ENCODE results near the gene FBXO42.
"Not testable (repeated sequence)": the region's sequence is repeated elsewhere in the genome, so short reads cannot be mapped to it uniquely, and the experiment has no call there.

The FBXO42 gene

DNA sequence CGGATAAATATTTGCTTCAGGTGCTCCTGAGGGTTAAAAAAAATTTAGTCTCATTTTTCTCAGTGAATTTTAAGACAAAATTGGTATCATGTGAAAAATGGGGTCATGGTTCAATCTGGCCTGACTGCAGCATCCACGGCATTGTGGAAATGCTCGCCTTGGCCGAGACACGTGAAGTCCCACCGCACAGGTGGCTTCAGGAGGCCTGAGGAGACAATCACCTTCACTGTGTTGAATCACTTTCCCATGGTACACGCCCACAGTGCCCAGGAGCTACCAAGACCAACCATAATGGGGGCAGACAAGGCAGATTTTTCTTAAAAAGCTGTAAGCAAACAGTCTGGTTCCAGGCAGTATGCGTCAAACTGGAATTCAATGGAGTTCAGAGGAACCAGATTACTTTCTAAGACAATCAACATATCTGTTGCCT, 104.3 kb downstream of the FBXO42 start:
- no peak overlapping the region for H3K4me3 ChIP-seq (ENCODE audit: low read depth, low read length)
- H3K4me1 ChIP-seq (ENCODE audit: control insufficient read depth, insufficient read depth, low read length, unreplicated experiment): peaks cover 30% of the 10 kb centered on the region
- H3K79me2 ChIP-seq (ENCODE audit: control insufficient read depth, insufficient read depth, low read length, unreplicated experiment): no peaks in the 10 kb centered on the region
- H2AFZ ChIP-seq (ENCODE audit: low read length, unreplicated experiment): no peak overlapping the region
- no peaks in the 10 kb centered on the region for H3K27me3 ChIP-seq (ENCODE audit: insufficient read depth, low read length)
- H3K27ac ChIP-seq (ENCODE audit: low read depth, low read length): peak overlapping the region; percentile 62
- H3K36me3 ChIP-seq (ENCODE audit: insufficient read depth, low read length): peaks cover 4% of the 10 kb centered on the region; the same call in 1 of the 2 replicates

DNA sequence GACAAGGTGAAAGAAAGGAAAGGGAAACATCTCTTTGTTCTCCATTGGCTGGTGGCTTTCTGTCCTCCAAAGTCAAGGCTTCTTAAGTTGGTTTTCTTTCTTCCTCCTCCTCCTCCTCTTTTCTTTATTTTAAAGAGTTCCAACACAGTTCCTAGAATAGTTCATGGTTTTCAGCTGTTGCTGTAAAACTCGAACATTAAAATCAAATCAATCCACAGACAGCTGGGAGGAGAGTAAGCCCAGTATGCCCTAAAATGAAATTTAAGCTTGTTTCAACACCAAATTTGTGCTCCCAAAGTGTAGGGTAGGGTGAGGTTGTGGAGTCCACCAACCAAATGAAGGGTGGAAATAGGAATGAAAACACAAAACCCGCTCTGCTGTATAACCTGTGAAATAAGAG, 104.8 kb downstream of the FBXO42 start:
- no peak overlapping the region for H2AFZ ChIP-seq (ENCODE audit: low read length, unreplicated experiment)
- no peak overlapping the region for H3K27ac ChIP-seq (ENCODE audit: low read depth, low read length)
- H3K79me2 ChIP-seq (ENCODE audit: control insufficient read depth, insufficient read depth, low read length, unreplicated experiment): no peaks in the 10 kb centered on the region
- no peaks in the 10 kb centered on the region for H3K27me3 ChIP-seq (ENCODE audit: insufficient read depth, low read length)
- H3K4me3 ChIP-seq (ENCODE audit: low read depth, low read length): no peak overlapping the region
- H3K36me3 ChIP-seq (ENCODE audit: insufficient read depth, low read length): peaks cover 4% of the 10 kb centered on the region; the same call in 1 of the 2 replicates
- H3K4me1 ChIP-seq (ENCODE audit: control insufficient read depth, insufficient read depth, low read length, unreplicated experiment): peaks cover 30% of the 10 kb centered on the region

DNA sequence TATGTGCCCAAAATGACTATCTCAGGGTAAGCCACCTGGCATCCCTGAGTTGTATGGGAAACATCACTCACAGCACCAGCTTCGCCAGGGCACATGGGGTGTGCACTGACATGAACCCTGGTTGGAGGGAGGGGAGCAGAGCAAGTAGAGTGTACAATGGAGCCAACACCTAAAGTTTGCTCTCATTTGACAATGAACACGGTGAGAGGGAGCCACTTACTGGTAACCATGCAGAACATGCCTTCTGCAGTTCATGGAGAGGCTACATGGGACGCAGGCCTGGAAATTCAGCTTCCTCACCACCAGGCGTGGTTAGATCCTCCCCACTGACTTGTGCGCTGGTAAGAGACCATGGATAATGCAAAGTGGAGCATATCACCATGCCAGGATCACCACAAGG, 105.3 kb downstream of the FBXO42 start:
- Histone ChIP-seq H3K27me3 (ENCODE audit: insufficient read depth, low read length) (no peaks in the 10 kb centered on the region), H2AFZ (ENCODE audit: low read length, unreplicated experiment) (no peak overlapping the region), H3K4me1 (ENCODE audit: control insufficient read depth, insufficient read depth, low read length, unreplicated experiment) (peaks cover 30% of the 10 kb centered on the region), H3K79me2 (ENCODE audit: control insufficient read depth, insufficient read depth, low read length, unreplicated experiment) (no peaks in the 10 kb centered on the region), H3K4me3 (ENCODE audit: low read depth, low read length) (no peak overlapping the region), H3K36me3 (ENCODE audit: insufficient read depth, low read length) (peaks cover 4% of the 10 kb centered on the region; the same call in 1 of the 2 replicates), H3K27ac (ENCODE audit: low read depth, low read length) (no peak overlapping the region)

DNA sequence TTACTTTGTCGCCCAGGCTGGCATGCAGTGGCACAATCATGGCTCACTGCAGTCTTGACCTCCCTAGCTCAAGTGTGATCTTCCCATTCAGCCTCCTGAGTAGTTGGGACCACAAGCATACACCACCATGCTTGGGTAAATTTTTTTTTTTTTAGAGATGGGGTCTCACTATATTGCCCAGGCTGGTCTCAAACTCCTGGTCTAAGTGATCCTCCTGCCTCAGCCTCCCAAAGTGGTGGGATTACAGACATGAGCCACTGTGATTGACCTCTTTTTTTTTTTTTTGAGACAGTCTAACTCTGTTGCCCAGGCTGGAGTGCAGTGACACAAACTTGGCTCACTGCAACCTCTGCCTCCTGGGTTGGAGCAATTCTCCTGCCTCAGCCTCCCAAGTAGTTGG, 106.0 kb downstream of the FBXO42 start:
- not testable (repeated sequence) for H3K79me2 ChIP-seq (ENCODE audit: control insufficient read depth, insufficient read depth, low read length, unreplicated experiment); H3K36me3 ChIP-seq (ENCODE audit: insufficient read depth, low read length); H2AFZ ChIP-seq (ENCODE audit: low read length, unreplicated experiment); H3K27me3 ChIP-seq (ENCODE audit: insufficient read depth, low read length); H3K4me3 ChIP-seq (ENCODE audit: low read depth, low read length); H3K27ac ChIP-seq (ENCODE audit: low read depth, low read length)
- H3K4me1 ChIP-seq (ENCODE audit: control insufficient read depth, insufficient read depth, low read length, unreplicated experiment): peaks cover 30% of the 10 kb centered on the region

DNA sequence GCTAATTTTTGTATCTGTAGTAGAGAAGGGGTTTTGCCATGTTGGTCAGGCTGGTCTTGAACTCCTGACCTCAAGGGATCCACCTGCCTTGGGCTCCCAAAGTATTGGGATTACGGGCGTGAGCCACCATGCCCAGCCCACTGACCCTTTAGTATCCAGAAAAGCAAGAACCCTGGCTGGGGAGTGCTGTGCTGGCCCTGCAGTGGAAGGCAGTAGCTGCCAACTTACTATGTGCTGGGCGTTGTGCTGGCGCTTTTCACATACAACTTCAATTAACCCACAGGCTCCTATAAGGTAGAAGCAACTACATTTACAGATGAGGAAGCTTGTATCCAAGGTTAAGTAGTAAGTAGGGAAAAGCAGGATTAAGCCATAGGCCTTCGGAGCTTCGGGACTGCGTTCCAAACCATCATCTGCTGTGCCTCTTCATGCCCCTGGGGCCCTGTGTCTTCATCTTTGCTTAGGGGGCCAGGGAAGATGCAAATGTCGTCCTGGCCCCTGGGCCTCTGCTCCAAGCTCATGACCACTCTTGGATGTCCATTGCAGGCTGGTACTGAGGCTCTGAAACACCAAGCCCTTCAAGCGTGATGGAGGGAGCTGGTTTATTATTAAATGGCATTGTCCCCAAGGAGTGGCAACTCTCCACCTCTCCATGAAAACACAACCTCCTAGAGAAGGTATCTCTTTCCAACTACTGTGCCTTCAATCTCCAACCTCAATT, 106.6 kb downstream of the FBXO42 start:
- H2AFZ ChIP-seq (ENCODE audit: low read length, unreplicated experiment): no peak overlapping the region
- H3K4me1 ChIP-seq (ENCODE audit: control insufficient read depth, insufficient read depth, low read length, unreplicated experiment): peaks cover 27% of the 10 kb centered on the region
- H3K36me3 ChIP-seq (ENCODE audit: insufficient read depth, low read length): peaks cover 4% of the 10 kb centered on the region; the same call in 1 of the 2 replicates
- no peaks in the 10 kb centered on the region for H3K79me2 ChIP-seq (ENCODE audit: control insufficient read depth, insufficient read depth, low read length, unreplicated experiment)
- H3K27me3 ChIP-seq (ENCODE audit: insufficient read depth, low read length): no peaks in the 10 kb centered on the region
- no peak overlapping the region for H3K27ac ChIP-seq (ENCODE audit: low read depth, low read length)
- no peak overlapping the region for H3K4me3 ChIP-seq (ENCODE audit: low read depth, low read length)

DNA sequence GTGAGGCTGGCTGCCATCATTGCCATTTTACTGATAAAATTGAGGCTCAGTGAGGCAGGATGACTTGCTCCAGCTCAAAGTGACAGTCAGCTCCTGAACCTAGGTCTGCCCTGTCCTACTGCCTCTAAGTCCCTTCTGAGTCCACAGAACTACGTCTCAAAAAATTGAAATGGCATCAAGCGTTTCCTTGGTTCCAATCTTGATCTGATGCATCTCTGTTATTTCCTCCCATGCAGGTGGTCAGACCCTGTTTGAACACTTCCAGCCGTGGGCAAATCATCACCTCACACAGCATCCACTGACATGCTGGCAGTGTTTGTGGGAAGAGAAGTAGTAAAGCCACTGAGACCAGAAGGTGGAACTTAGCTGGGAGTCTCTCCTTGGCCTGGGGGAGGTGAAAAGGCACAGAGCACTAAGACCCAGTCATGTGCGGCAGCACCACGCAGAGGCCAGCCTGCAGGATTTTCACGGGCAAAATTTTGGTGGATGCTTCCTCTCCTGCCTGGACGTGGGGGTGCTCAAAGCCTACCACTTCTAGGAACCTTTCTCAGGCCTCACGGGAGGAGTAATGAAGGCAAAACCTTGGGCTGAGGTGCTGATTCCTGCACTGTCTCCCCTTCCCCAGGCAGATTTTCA, 107.5 kb downstream of the FBXO42 start:
- Histone ChIP-seq H3K36me3 (ENCODE audit: insufficient read depth, low read length) (peaks cover 4% of the 10 kb centered on the region; the same call in 1 of the 2 replicates), H3K27ac (ENCODE audit: low read depth, low read length) (no peak overlapping the region), H3K4me1 (ENCODE audit: control insufficient read depth, insufficient read depth, low read length, unreplicated experiment) (peaks cover 18% of the 10 kb centered on the region), H3K79me2 (ENCODE audit: control insufficient read depth, insufficient read depth, low read length, unreplicated experiment) (no peaks in the 10 kb centered on the region), H3K27me3 (ENCODE audit: insufficient read depth, low read length) (no peaks in the 10 kb centered on the region), H2AFZ (ENCODE audit: low read length, unreplicated experiment) (no peak overlapping the region), H3K4me3 (ENCODE audit: low read depth, low read length) (no peak overlapping the region)

DNA sequence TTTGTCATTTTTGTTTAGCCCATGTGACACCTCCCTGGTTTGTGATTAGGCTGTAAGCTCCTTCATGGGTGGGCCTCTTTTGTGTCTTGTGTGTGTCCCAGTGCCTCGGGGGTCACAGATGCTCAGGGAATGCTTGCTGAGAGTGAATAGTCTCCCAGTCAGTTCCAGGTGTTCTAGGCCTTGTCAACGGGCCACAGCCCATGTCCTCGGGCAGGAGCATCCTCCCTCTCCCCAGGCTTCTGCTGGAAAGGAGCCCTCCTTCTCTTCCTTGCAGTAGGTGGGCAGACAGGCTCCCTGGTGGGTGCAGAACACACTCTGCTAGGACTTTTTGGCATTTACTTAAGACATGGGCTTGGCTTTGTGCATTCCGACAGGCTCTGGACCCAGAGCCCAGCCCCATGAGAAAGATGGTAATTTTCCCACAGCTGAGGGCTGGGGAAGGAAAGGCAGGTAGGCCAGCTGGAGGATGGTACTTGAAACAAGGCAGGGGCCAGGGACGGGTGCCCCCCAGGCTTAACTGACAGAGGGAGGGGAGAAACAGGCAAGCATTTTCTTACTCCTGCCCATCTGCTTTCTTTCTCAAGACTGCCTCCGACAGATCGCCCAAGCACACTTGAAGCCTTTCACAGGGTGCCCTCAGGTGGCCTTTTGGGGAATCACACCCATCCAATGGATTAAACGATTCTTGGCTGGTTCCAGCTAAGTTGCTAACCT, 108.2 kb downstream of the FBXO42 start:
- Histone ChIP-seq H3K27ac (ENCODE audit: low read depth, low read length) (no peak overlapping the region), H2AFZ (ENCODE audit: low read length, unreplicated experiment) (no peak overlapping the region), H3K79me2 (ENCODE audit: control insufficient read depth, insufficient read depth, low read length, unreplicated experiment) (no peaks in the 10 kb centered on the region), H3K36me3 (ENCODE audit: insufficient read depth, low read length) (peaks cover 4% of the 10 kb centered on the region; the same call in 1 of the 2 replicates), H3K4me1 (ENCODE audit: control insufficient read depth, insufficient read depth, low read length, unreplicated experiment) (peaks cover 12% of the 10 kb centered on the region), H3K27me3 (ENCODE audit: insufficient read depth, low read length) (no peaks in the 10 kb centered on the region), H3K4me3 (ENCODE audit: low read depth, low read length) (no peak overlapping the region)

DNA sequence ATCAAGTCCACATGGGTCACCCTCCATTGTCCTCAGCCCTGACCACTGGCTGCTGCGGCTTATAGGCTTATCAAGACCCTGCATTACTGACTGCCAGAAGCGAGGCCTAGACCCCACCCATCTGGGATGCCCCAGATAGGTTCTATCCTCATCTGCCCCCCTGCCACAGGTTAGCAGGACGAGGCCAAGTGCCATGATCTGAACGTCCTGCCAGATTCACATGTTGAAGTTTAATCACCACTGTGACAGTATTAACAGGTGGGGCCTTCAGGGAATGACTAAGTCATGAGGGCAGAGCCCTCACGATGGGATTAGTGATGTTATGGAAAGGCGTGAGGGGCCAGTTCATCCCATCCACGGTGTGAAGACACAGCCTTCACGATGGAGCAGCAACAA, 109.1 kb downstream of the FBXO42 start:
- Histone ChIP-seq H3K27ac (ENCODE audit: low read depth, low read length) (no peak overlapping the region), H3K4me3 (ENCODE audit: low read depth, low read length) (no peak overlapping the region), H2AFZ (ENCODE audit: low read length, unreplicated experiment) (no peak overlapping the region), H3K79me2 (ENCODE audit: control insufficient read depth, insufficient read depth, low read length, unreplicated experiment) (no peaks in the 10 kb centered on the region), H3K36me3 (ENCODE audit: insufficient read depth, low read length) (peaks cover 4% of the 10 kb centered on the region; the same call in 1 of the 2 replicates), H3K27me3 (ENCODE audit: insufficient read depth, low read length) (no peaks in the 10 kb centered on the region), H3K4me1 (ENCODE audit: control insufficient read depth, insufficient read depth, low read length, unreplicated experiment) (peaks cover 3% of the 10 kb centered on the region)

DNA sequence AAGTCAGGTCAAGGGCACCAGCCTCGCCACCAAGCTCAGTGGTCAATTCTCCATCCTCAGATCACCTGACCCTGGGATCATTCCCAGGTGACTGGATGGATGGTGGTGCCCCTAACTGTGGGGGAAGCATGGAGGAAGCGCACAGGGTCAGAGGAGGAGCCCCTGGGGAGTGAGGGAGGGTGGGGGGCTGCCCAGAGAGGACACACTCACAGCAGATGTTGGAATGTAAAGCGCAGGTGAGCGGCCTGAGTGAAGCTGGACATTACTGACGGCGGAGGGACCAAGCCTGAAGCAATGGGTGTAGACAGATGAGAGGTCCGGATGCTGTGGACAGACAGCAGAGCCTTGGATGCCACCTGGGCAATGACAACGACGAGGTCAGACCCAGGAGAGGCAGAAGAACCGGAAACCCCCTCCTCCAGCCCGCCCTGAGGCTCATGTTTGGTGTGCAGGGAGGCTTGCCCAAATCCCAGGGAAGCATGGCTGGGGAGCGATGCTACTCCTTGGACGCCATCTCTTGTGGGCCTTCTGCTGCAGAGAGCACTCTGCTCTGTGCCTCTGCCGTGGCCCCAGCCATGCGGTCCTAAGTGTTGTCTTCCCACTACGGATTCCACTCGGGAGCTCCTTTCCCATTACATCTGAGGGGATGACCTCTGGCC, 109.6 kb downstream of the FBXO42 start:
- Histone ChIP-seq H3K4me3 (ENCODE audit: low read depth, low read length) (no peak overlapping the region), H3K4me1 (ENCODE audit: control insufficient read depth, insufficient read depth, low read length, unreplicated experiment) (peaks cover 4% of the 10 kb centered on the region), H3K27ac (ENCODE audit: low read depth, low read length) (no peak overlapping the region), H3K79me2 (ENCODE audit: control insufficient read depth, insufficient read depth, low read length, unreplicated experiment) (no peaks in the 10 kb centered on the region), H2AFZ (ENCODE audit: low read length, unreplicated experiment) (no peak overlapping the region), H3K36me3 (ENCODE audit: insufficient read depth, low read length) (peaks cover 4% of the 10 kb centered on the region; the same call in 1 of the 2 replicates), H3K27me3 (ENCODE audit: insufficient read depth, low read length) (no peaks in the 10 kb centered on the region)

DNA sequence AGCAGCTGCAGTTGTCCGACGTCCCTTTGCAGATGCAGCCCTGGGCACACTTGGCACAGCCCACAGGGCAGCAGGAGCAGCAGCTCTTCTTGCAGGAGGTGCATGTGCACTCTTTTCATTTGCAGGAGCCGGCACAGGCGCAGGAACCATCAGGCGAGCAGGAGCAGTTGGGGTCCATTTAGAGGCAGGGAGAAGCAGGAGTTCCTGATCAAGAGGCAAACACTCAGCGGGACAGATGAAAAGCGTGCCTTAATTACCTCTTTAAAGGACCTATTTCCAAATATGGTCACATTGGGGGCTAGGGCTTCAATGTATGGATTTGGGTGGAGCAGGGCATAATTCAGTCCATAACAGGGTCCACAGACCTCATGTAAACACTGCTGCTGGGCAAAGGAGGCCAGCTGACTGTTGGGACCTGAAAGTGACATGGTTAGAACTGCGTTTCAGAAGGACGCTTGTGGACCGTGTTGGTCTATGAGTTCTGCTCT, 111.0 kb downstream of the FBXO42 start:
- H3K4me1 ChIP-seq (ENCODE audit: control insufficient read depth, insufficient read depth, low read length, unreplicated experiment): peaks cover 14% of the 10 kb centered on the region
- no peaks in the 10 kb centered on the region for H3K27me3 ChIP-seq (ENCODE audit: insufficient read depth, low read length)
- H3K4me3 ChIP-seq (ENCODE audit: low read depth, low read length): no peak overlapping the region
- no peak overlapping the region for H3K27ac ChIP-seq (ENCODE audit: low read depth, low read length)
- no peaks in the 10 kb centered on the region for H3K36me3 ChIP-seq (ENCODE audit: insufficient read depth, low read length)
- no peak overlapping the region for H2AFZ ChIP-seq (ENCODE audit: low read length, unreplicated experiment)
- H3K79me2 ChIP-seq (ENCODE audit: control insufficient read depth, insufficient read depth, low read length, unreplicated experiment): no peaks in the 10 kb centered on the region

Data from ACC112 (cell line).